Measurements from ENCODE around the gene SURF2. TPM values are rescaled to one million over a fixed set of nuclear protein-coding genes. Genes with fewer than 3 reads are reported as not detected.

Gene SURF2
- total RNA-seq, 2 experiments from 2014 or later = 19.0 to 19.7 TPM

DNA sequence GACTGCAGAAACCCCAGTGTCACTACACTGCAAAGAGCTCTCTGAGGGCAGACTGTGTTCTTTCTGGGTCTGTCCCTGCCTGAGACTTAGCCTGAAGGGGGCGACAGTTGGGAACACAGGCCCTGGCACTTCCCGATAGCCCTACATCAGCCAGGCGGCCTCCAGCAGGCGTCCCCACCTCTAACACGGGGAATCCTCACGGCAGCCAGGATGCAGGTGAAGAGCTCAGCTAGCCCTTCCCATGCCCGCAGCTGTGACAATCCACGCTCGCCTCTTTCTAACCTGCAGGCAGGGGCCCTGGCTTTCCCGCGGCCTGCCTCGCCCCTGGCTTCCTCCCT is 14.3 kb upstream of the SURF2 start:
- no peaks in the 10 kb centered on the region for H4K20me1 ChIP-seq (ENCODE audit: insufficient read depth, low read length)
- no peak overlapping the region for H3K4me2 ChIP-seq (ENCODE audit: low read length)
- H3K27ac ChIP-seq (ENCODE audit: low read depth, low read length, poor library complexity, severe bottlenecking) = no peak overlapping the region
- no peak overlapping the region for H3K4me3 ChIP-seq (ENCODE audit: low read depth, low read length, poor library complexity, severe bottlenecking)
- peaks cover 30% of the 10 kb centered on the region for H3K4me1 ChIP-seq (ENCODE audit: insufficient read depth, low read length, poor library complexity, severe bottlenecking)
- DNase-seq (ENCODE audit: low spot score) = no peak
- BruUV-seq (replicated peaks) = no TSS peak
- H3K9me2 ChIP-seq (ENCODE audit: insufficient read depth, low read length) = no peaks in the 10 kb centered on the region
- no peaks in the 10 kb centered on the region for H3K9me3 ChIP-seq (ENCODE audit: low read length)
- ChIA-PET POLR2A (no interaction called here), CTCF (ENCODE audit: unreplicated experiment) (no interaction called here)
- H3K36me3 ChIP-seq (ENCODE audit: insufficient read depth, low read length) = peaks cover 88% of the 10 kb centered on the region
- H3K79me2 ChIP-seq (ENCODE audit: insufficient read depth, low read depth, low read length) = peaks cover 18% of the 10 kb centered on the region
- TF ChIP-seq EZH2phosphoT487 (IDR thresholded peaks at IDR 0.05; ENCODE audit: borderline replicate concordance, low read depth, low read length) = no peak
- TF ChIP-seq, protein P1, sequence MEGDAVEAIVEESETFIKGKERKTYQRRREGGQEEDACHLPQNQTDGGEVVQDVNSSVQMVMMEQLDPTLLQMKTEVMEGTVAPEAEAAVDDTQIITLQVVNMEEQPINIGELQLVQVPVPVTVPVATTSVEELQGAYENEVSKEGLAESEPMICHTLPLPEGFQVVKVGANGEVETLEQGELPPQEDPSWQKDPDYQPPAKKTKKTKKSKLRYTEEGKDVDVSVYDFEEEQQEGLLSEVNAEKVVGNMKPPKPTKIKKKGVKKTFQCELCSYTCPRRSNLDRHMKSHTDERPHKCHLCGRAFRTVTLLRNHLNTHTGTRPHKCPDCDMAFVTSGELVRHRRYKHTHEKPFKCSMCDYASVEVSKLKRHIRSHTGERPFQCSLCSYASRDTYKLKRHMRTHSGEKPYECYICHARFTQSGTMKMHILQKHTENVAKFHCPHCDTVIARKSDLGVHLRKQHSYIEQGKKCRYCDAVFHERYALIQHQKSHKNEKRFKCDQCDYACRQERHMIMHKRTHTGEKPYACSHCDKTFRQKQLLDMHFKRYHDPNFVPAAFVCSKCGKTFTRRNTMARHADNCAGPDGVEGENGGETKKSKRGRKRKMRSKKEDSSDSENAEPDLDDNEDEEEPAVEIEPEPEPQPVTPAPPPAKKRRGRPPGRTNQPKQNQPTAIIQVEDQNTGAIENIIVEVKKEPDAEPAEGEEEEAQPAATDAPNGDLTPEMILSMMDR (conservative IDR thresholded peaks at IDR 0.05; ENCODE audit: low read length) = peak; percentile 58; the same call in 1 of the 2 replicates
- intact Hi-C loops (cut with micrococcal nuclease; ENCODE audit: unreplicated experiment) = no loop called here
- no peak overlapping the region for H2AFZ ChIP-seq (ENCODE audit: low read length)

DNA sequence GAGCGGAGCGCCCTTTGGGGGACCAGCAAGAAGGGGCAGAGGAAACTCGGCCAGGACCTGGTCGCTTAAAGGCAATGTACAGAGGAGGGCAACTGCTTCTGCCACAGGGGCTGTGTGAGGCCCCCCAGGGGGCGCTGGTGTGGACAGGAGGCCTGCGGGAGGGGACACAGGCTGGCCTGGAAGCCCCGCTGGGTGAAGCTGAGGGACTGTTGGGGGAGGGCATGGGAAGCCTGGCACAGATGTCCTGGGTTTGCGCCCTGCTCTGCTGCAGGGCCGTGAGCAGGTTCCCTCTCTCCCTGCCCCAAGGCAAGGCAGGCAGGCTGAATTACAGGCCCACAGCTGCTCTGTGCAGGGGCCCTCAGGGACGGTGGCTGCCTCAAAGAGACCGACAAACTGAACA is 13.8 kb upstream of the SURF2 start:
- POLR2A ChIA-PET = no interaction called here
- intact Hi-C loops (cut with micrococcal nuclease; ENCODE audit: unreplicated experiment) = no loop called here
- Histone ChIP-seq H3K36me3 (ENCODE audit: insufficient read depth, low read length) (peaks cover 86% of the 10 kb centered on the region), H3K27ac (ENCODE audit: low read depth, low read length, poor library complexity, severe bottlenecking) (no peak overlapping the region), H2AFZ (ENCODE audit: low read length) (no peak overlapping the region), H3K9me3 (ENCODE audit: low read length) (no peaks in the 10 kb centered on the region), H3K4me3 (ENCODE audit: low read depth, low read length, poor library complexity, severe bottlenecking) (no peak overlapping the region), H3K4me2 (ENCODE audit: low read length) (no peak overlapping the region), H3K79me2 (ENCODE audit: insufficient read depth, low read depth, low read length) (peaks cover 23% of the 10 kb centered on the region), H3K4me1 (ENCODE audit: insufficient read depth, low read length, poor library complexity, severe bottlenecking) (peaks cover 30% of the 10 kb centered on the region), H3K9me2 (ENCODE audit: insufficient read depth, low read length) (no peaks in the 10 kb centered on the region), H4K20me1 (ENCODE audit: insufficient read depth, low read length) (no peaks in the 10 kb centered on the region)
- CTCF ChIA-PET (ENCODE audit: unreplicated experiment) = no interaction called here
- DNase-seq (ENCODE audit: low spot score) = no peak
- TF ChIP-seq, protein P1 (conservative IDR thresholded peaks at IDR 0.05; ENCODE audit: low read length) = no peak; the same call in 1 of the 2 replicates
- no TSS peak for BruUV-seq (replicated peaks)

DNA sequence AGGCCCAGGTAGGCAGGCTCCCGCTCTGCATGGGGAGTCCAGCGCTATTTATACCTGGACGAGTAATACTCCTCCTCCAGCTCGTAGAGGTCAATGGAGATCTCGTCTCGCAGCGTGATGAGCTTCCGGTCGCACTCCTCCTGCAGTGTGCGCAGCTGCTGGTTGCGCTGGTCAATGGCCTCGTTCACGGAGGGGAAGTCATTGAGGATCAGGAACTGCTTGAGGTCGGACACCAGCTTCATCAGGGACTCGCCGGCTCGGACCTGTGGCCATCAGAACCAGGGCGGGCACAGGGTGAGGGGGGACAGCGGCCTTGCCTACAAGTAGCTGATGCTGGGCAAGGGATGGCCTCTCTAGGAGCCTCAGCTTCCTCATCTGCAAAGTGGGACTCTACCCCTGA is 12.3 kb upstream of the SURF2 start:
- ChIA-PET POLR2A (interaction anchor here (1.1 kb wide), 1 partner anchor 115 kb away, joined by 5 read pairs; the partner anchor contains the start of gene CACFD1), CTCF (ENCODE audit: unreplicated experiment) (no interaction called here)
- H3K4me2 ChIP-seq (ENCODE audit: low read length) = no peak overlapping the region
- no TSS peak for BruUV-seq (replicated peaks)
- no peak overlapping the region for H3K27ac ChIP-seq (ENCODE audit: low read depth, low read length, poor library complexity, severe bottlenecking)
- no peak for DNase-seq (ENCODE audit: low spot score)
- H3K4me1 ChIP-seq (ENCODE audit: insufficient read depth, low read length, poor library complexity, severe bottlenecking) = peaks cover 30% of the 10 kb centered on the region
- peaks cover 34% of the 10 kb centered on the region for H3K79me2 ChIP-seq (ENCODE audit: insufficient read depth, low read depth, low read length)
- H3K4me3 ChIP-seq (ENCODE audit: low read depth, low read length, poor library complexity, severe bottlenecking) = no peak overlapping the region
- H2AFZ ChIP-seq (ENCODE audit: low read length) = no peak overlapping the region
- H3K9me3 ChIP-seq (ENCODE audit: low read length) = no peaks in the 10 kb centered on the region
- intact Hi-C loops (cut with micrococcal nuclease; ENCODE audit: unreplicated experiment) = no loop called here
- H3K36me3 ChIP-seq (ENCODE audit: insufficient read depth, low read length) = peaks cover 84% of the 10 kb centered on the region
- TF ChIP-seq EZH2phosphoT487 (IDR thresholded peaks at IDR 0.05; ENCODE audit: borderline replicate concordance, low read depth, low read length) = no peak
- TF ChIP-seq, protein P1 (conservative IDR thresholded peaks at IDR 0.05; ENCODE audit: low read length) = no peak
- peaks cover 5% of the 10 kb centered on the region for H4K20me1 ChIP-seq (ENCODE audit: insufficient read depth, low read length)
- H3K9me2 ChIP-seq (ENCODE audit: insufficient read depth, low read length) = no peaks in the 10 kb centered on the region
